Endothelial cell of umbilical vein (primary cell): ENCODE results near the gene HABP2. TPM values are rescaled to one million over a fixed set of nuclear protein-coding genes. Genes with fewer than 3 reads are reported as not detected.

ENCODE experiments used
- BruUV-seq: library from RNA; stranded (reverse); fragments of 400-500 nt; replicated peaks from 2 replicates; lab custom pipeline; 2021; lab: Mats Ljungman, UMichigan
- CTCF ChIA-PET: fragments of 300-600, 350-600 bp; sonication (Branson Sonifier 250); formaldehyde crosslinking; loops from one replicate; lab custom pipeline; 2021; ENCODE audit warnings: antibody characterized with exemption, inconsistent platforms; lab: Charles Lee
- POLR2A ChIA-PET: fragments of 300-600, 350-600 bp; sonication (Branson Sonifier 250); formaldehyde crosslinking; loops from one replicate; lab custom pipeline; 2021; ENCODE audit warnings: antibody characterized with exemption, inconsistent platforms; lab: Charles Lee
- DNase-seq: peaks from one replicate; pipeline ENCODE4 v3.0.0-alpha.2; 2011; ENCODE audit warnings: low read depth, low spot score
- FAIRE-seq: peaks from 2 replicates; lab custom pipeline; 2011; peaks lifted over from hg19 to GRCh38; lab: Jason Lieb, UNC
- H2AFZ ChIP-seq: 2 replicates; pipeline ENCODE4 v1.6.0; 2012; ENCODE audit warnings: low read depth, low read length, control low read depth, inconsistent platforms
- H3K27ac ChIP-seq: 2 replicates; pipeline ENCODE4 v1.5.1; 2011; ENCODE audit warnings: low read depth, mild to moderate bottlenecking, control low read depth, low read length, moderate library complexity; ENCODE audit not compliant: insufficient read depth
- H3K27me3 ChIP-seq, 2 experiments: 2 replicates each; pipeline versions ENCODE4 v1.6.0 to v1.6.1; 2011; ENCODE audit warnings: low read length in 2 of 2, mixed read lengths in 1 of 2; ENCODE audit not compliant: control insufficient read depth in 2 of 2, insufficient read depth in 2 of 2
- H3K36me3 ChIP-seq, 2 experiments: 2 replicates in 1 of 2; 3 replicates in 1 of 2; pipeline ENCODE4 v1.5.1; 2011; ENCODE audit warnings: low read length in 2 of 2, mild to moderate bottlenecking in 1 of 2, moderate library complexity in 1 of 2; ENCODE audit not compliant: control insufficient read depth in 2 of 2, insufficient read depth in 2 of 2; ENCODE audit errors: extremely low read depth in 1 of 2
- H3K4me1 ChIP-seq: 3 replicates; pipeline ENCODE4 v1.5.1; 2011; ENCODE audit warnings: mild to moderate bottlenecking, low read length; ENCODE audit not compliant: control insufficient read depth, insufficient read depth; ENCODE audit errors: extremely low read depth
- H3K4me2 ChIP-seq: 2 replicates; pipeline ENCODE4 v1.6.1; 2011; ENCODE audit warnings: low read length, control low read depth, mixed read lengths; ENCODE audit not compliant: insufficient read depth
- H3K4me3 ChIP-seq, 3 experiments: fragments of 200-600 bp in 1 of 3; sonication (generic), shearing (Covaris generic) in 1 of 3; replicated peaks in 1 of 3; 2 replicates each; pipeline ENCODE4 v1.5.1; 2011 to 2016; ENCODE audit warnings: control low read depth in 3 of 3, low read length in 3 of 3, mild to moderate bottlenecking in 2 of 3, inconsistent platforms in 1 of 3, low read depth in 1 of 3, moderate library complexity in 1 of 3; ENCODE audit not compliant: insufficient read depth in 1 of 3
- H3K79me2 ChIP-seq: 2 replicates; pipeline ENCODE4 v1.6.0; 2012; ENCODE audit warnings: low read length, inconsistent platforms; ENCODE audit not compliant: control insufficient read depth, insufficient read depth
- H3K9ac ChIP-seq: replicated peaks from 2 replicates; pipeline ENCODE3; 2011; ENCODE audit warnings: low read length, control low read depth; ENCODE audit not compliant: insufficient read depth; ENCODE audit errors: extremely low read depth
- H3K9me1 ChIP-seq: replicated peaks from 3 replicates; pipeline ENCODE4 v1.6.0; 2011; ENCODE audit warnings: mild to moderate bottlenecking, low read length; ENCODE audit not compliant: control insufficient read depth, insufficient read depth; ENCODE audit errors: extremely low read depth
- H3K9me3 ChIP-seq: replicated peaks from 2 replicates; pipeline ENCODE4 v1.5.1; 2012; ENCODE audit warnings: low read length, inconsistent platforms; ENCODE audit not compliant: control insufficient read depth, insufficient read depth
- H4K20me1 ChIP-seq: replicated peaks from 2 replicates; pipeline ENCODE3; 2011; ENCODE audit warnings: mild to moderate bottlenecking, low read length; ENCODE audit not compliant: control insufficient read depth, insufficient read depth; ENCODE audit errors: extremely low read depth
- EZH2 ChIP-seq: IDR thresholded peaks from 2 replicates; pipeline ENCODE4 v1.6.1; 2012; ENCODE audit warnings: borderline replicate concordance, low read depth, mild to moderate bottlenecking, moderate library complexity, low read length, inconsistent platforms; ENCODE audit not compliant: severe bottlenecking
- FOS ChIP-seq: IDR thresholded peaks from 2 replicates; pipeline ENCODE4 v1.6.1; 2011; ENCODE audit warnings: mild to moderate bottlenecking, low read length, moderate library complexity, borderline replicate concordance; ENCODE audit not compliant: insufficient read depth
- GATA2 ChIP-seq: IDR thresholded peaks from 2 replicates; pipeline ENCODE4 v1.7.0; 2011; ENCODE audit warnings: low read depth, mild to moderate bottlenecking, moderate library complexity, mixed read lengths, low read length; ENCODE audit not compliant: insufficient read length, insufficient read depth
- JUN ChIP-seq: IDR thresholded peaks from 2 replicates; pipeline ENCODE4 v1.6.1; 2011; ENCODE audit warnings: borderline replicate concordance, low read depth; ENCODE audit not compliant: insufficient read length, insufficient read depth
- MYC ChIP-seq: IDR thresholded peaks from one replicate; pipeline ENCODE4 v1.6.1; 2011; ENCODE audit warnings: mild to moderate bottlenecking, low read depth, low read length
- POLR2A ChIP-seq: IDR thresholded peaks from 2 replicates; pipeline ENCODE4 v1.6.1; 2012; ENCODE audit warnings: low read depth, mild to moderate bottlenecking, control low read depth, low read length
- POLR2AphosphoS5 ChIP-seq: IDR thresholded peaks from 2 replicates; pipeline ENCODE4 v1.6.1; 2012; ENCODE audit warnings: low read depth, mild to moderate bottlenecking, control low read depth, low read length, moderate library complexity; ENCODE audit not compliant: insufficient read depth
- dilution Hi-C: fragments of 300-500 bp; cut with MboI; formaldehyde crosslinking; loops from one replicate; pipeline ENCODE4 v1.15.0; 2019; ENCODE audit warnings: low sequenced_read_pairs; ENCODE audit not compliant: extremely low pct_ligation_motif_present
- intact Hi-C: fragments of 100-400 bp; cut with micrococcal nuclease; formaldehyde crosslinking; loops from one replicate; pipeline ENCODE4 v1.10.0; 2022
- polyA plus RNA-seq, 4 experiments: library from polyadenylated mRNA; depleted of rRNA in 3 of 4; stranded (reverse) in 3 of 4; unstranded in 1 of 4; fragments of >200 nt; gene quantifications; 2 replicates each; pipeline versions ENCODE4 v1.2.1 to v1.2.3, GENCODE V29; 2011 to 2012; ENCODE audit warnings: missing spikeins in 1 of 4
- total RNA-seq: library from RNA; stranded (reverse); gene quantifications from 2 replicates; pipeline ENCODE4 v1.2.3, GENCODE V29; 2021
- TF ChIP-seq, protein P1 (sequence below): IDR thresholded peaks from 2 replicates; pipeline ENCODE4 v1.6.1; 2011; ENCODE audit not compliant: insufficient read depth, insufficient read length
- TF ChIP-seq, protein P2 (sequence below), 2 donors: IDR thresholded peaks; 1 replicate in 1 of 2; 2 replicates in 1 of 2; pipeline ENCODE4 v1.5.1; 2011; ENCODE audit warnings: low read length in 2 of 2, mild to moderate bottlenecking in 2 of 2, moderate library complexity in 2 of 2, control low read depth in 1 of 2, inconsistent platforms in 1 of 2, low read depth in 1 of 2; ENCODE audit not compliant: insufficient read depth in 1 of 2; ENCODE audit errors: extremely low read depth in 1 of 2

HABP2 gene
- total and polyA plus RNA-seq, 2 donors (not counting 3 experiments of a cell fraction or from before 2014, with no cell fraction given) = 0.04 TPM; not detected in 1

DNA sequence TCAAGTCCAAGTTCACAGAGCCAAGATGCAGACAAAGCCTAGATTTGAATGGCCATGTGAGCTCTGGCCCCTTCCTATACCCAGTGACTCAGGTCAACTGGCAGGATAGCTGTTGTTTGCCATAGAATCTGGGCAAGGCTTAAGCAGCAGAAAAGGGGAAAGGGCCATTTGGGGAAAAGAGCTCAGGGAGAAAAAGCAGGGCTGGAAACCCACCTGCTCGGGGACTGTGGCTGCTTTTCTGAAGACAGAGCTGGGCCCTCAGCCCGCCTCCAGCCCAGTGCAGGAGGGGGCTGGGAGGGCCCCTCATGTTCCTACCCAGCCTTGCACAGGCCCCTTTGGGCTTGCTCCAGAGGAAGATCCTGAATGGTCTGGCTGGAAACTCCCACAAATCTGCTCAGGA, 32.6 kb upstream of the HABP2 start:
- H3K4me1 ChIP-seq = no peaks in the 10 kb centered on the region
- peaks cover 0 to 1% of the 10 kb centered on the region in 2 experiments for H3K27me3 ChIP-seq
- FAIRE-seq (no peak), DNase-seq (no peak)
- no peak for TF ChIP-seq POLR2A
- TF ChIP-seq, protein P1, sequence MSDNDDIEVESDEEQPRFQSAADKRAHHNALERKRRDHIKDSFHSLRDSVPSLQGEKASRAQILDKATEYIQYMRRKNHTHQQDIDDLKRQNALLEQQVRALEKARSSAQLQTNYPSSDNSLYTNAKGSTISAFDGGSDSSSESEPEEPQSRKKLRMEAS = no peak
- TF ChIP-seq MYC = no peak
- TF ChIP-seq GATA2 = no peak
- TF ChIP-seq JUN = no peak
- TF ChIP-seq, protein P2, sequence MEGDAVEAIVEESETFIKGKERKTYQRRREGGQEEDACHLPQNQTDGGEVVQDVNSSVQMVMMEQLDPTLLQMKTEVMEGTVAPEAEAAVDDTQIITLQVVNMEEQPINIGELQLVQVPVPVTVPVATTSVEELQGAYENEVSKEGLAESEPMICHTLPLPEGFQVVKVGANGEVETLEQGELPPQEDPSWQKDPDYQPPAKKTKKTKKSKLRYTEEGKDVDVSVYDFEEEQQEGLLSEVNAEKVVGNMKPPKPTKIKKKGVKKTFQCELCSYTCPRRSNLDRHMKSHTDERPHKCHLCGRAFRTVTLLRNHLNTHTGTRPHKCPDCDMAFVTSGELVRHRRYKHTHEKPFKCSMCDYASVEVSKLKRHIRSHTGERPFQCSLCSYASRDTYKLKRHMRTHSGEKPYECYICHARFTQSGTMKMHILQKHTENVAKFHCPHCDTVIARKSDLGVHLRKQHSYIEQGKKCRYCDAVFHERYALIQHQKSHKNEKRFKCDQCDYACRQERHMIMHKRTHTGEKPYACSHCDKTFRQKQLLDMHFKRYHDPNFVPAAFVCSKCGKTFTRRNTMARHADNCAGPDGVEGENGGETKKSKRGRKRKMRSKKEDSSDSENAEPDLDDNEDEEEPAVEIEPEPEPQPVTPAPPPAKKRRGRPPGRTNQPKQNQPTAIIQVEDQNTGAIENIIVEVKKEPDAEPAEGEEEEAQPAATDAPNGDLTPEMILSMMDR (IDR thresholded peaks at IDR 0.05; ENCODE audit: extremely low read depth in 1 of 2, insufficient read depth in 1 of 2, low read depth in 1 of 2, low read length in 2 of 2) = no peak
- no peak for TF ChIP-seq EZH2
- no peak for TF ChIP-seq POLR2AphosphoS5
- TF ChIP-seq FOS = no peak
- H3K27ac ChIP-seq = no peak overlapping the region
- no peaks in the 10 kb centered on the region for H4K20me1 ChIP-seq
- POLR2A ChIA-PET = no interaction called here
- H3K9me1 ChIP-seq = no peaks in the 10 kb centered on the region
- no peak overlapping the region for H3K4me2 ChIP-seq
- no peak overlapping the region for H3K4me3 ChIP-seq
- H3K9ac ChIP-seq = no peak overlapping the region
- H3K36me3 ChIP-seq = no peaks in the 10 kb centered on the region
- intact Hi-C loops = loop anchor here (5.0 kb wide), 1 partner anchor 393 kb away; no protein-coding TSS in a partner anchor
- CTCF ChIA-PET = interaction anchor here (1.2 to 2.5 kb wide), 11 partner anchors 8 to 1048 kb away, joined by 3 to 38 read pairs (median 8); partner anchors contain the start of gene HABP2
- dilution Hi-C loops = no loop called here
- no peaks in the 10 kb centered on the region for H3K9me3 ChIP-seq
- H3K79me2 ChIP-seq = no peaks in the 10 kb centered on the region
- no peak overlapping the region for H2AFZ ChIP-seq
- no TSS peak for BruUV-seq
